ENCODE measurements around the gene SRGN. TPM values are rescaled to one million over a fixed set of nuclear protein-coding genes. Genes with fewer than 3 reads are reported as not detected.

The SRGN gene
- total RNA-seq, 2 donors from 2014 or later = 310 to 773 TPM

DNA sequence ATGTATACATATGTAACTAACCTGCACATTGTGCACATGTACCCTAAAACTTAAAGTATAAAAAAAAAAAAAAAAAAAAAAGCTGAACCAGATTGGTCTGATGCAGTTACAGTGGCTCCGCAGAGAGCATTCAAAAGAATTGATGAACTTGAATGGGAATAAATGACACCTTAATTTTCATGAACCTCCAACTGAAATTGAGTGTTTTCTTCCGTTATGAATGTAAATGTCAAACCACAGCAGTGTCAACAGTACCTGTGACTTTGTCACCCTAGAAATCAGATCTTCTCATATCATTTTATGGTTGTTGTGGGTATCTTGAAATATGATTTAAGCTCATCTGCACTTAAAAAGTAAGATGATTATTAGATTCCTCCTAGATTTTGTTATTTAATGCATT is 32.7 kb upstream of the SRGN start:
- Mint-ChIP-seq H3K9me3 (no peaks in the 10 kb centered on the region), H3K36me3 (ENCODE audit: low read depth) (no peaks in the 10 kb centered on the region), H3K27me3 (no peaks in the 10 kb centered on the region), H3K27ac (peak overlapping the region; percentile 93), H3K4me1 (peaks cover 27% of the 10 kb centered on the region), H3K4me3 (peak overlapping the region; percentile 62)
- ATAC-seq (replicated peaks) = peak; percentile 76

DNA sequence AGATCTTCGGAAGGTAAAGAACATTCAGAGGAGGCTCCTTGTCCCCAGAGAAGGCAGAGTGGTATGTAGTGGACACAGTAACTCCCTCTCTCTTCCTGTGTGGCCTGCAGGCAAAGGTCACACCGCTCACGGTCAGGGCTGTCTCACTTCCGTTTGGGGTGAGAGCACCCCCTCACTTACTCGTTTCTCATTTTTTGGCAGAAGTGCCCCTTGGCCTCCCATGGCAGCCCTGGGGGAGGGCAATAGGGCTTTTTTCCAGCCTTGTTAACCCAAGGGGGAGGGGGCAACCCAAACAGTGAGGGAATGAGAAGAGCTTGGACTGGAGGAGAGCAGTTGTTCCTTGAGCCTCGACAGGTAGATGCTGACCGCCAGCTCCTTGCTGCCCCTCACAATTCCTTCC is 31.8 kb upstream of the SRGN start:
- H3K4me3 Mint-ChIP-seq = peak overlapping the region; percentile 62
- H3K9me3 Mint-ChIP-seq = no peaks in the 10 kb centered on the region
- peak; percentile 67 for ATAC-seq (replicated peaks)
- no peaks in the 10 kb centered on the region for H3K36me3 Mint-ChIP-seq (ENCODE audit: low read depth)
- H3K4me1 Mint-ChIP-seq = peaks cover 27% of the 10 kb centered on the region
- H3K27me3 Mint-ChIP-seq = no peaks in the 10 kb centered on the region
- peak overlapping the region; percentile 93 for H3K27ac Mint-ChIP-seq

DNA sequence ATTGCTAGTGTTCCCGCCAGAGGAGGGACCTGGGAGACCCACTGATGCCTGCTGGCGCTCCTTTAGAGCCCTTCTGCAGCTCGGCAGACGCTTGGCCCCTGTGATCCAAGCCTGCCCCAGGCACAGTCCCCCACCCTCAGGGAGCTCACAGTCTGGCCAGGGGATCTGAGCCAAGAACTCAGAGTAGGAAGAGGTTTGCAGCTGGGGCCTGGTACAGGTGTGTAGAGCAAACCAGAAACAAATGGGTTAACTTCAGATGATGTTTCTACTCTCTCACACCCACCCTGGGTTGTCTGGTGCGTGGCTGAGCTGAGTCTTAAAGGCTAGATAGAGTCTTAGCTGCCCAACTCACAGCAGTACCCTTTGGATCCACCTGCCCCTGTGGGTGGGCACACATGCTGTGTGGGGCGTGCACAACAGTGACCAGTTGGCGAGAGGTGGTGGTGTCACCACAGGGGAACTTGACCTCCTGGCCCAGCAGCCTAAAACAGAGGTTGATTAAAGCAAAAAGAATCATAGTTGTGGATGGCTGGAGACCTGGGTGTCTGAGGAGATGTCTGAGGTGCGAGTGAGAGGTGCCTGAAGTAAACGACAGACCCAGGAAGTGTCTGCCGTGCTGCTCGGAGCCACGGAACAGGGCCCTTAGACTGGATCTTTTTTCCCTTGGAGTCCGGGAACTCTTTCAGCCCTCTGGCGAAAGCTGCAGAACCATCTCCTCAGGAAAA is 31.2 kb upstream of the SRGN start:
- no peak for ATAC-seq (replicated peaks)
- peak overlapping the region; percentile 62 for H3K4me3 Mint-ChIP-seq
- peaks cover 27% of the 10 kb centered on the region for H3K4me1 Mint-ChIP-seq
- H3K27me3 Mint-ChIP-seq = no peaks in the 10 kb centered on the region
- H3K27ac Mint-ChIP-seq = peak overlapping the region; percentile 93
- no peaks in the 10 kb centered on the region for H3K36me3 Mint-ChIP-seq (ENCODE audit: low read depth)
- no peaks in the 10 kb centered on the region for H3K9me3 Mint-ChIP-seq

DNA sequence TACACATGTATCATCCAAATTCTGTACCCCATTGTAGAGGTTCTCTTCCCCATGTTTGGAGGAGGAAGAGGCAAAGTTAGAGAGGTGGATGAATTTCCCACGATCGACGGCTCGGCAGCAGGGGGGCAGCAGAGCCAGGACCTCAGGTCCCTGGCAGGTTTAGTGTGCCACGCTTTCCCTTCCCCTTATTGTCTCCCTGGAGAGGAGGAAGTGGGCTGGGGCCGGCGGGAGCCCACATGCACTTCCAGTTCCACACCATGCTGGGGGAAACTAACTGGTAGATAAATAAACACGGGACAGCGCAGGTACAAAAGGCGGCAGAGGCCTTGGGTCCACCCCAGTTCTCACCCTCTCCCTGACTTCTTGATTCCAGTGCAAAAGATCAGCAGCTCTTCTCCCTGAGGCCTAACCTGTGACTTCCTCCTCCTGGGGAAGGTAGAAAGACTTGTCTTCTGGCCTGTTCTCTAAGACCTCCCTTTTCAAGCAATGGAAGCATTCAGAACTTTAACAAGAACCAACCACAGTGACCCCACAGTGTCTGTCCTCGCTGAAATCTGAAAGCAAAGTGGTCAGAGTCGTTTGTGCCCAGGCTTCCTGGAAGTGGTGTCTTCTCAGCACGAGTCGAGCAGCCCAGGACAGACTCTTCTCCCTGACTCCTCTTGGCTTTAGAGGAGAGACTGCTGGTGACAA is 30.5 kb upstream of the SRGN start:
- no peaks in the 10 kb centered on the region for H3K27me3 Mint-ChIP-seq
- H3K27ac Mint-ChIP-seq = peak overlapping the region; percentile 93
- H3K36me3 Mint-ChIP-seq (ENCODE audit: low read depth) = no peaks in the 10 kb centered on the region
- peaks cover 29% of the 10 kb centered on the region for H3K4me1 Mint-ChIP-seq
- peak overlapping the region; percentile 62 for H3K4me3 Mint-ChIP-seq
- peak; percentile 17 for ATAC-seq (replicated peaks)
- H3K9me3 Mint-ChIP-seq = no peaks in the 10 kb centered on the region

DNA sequence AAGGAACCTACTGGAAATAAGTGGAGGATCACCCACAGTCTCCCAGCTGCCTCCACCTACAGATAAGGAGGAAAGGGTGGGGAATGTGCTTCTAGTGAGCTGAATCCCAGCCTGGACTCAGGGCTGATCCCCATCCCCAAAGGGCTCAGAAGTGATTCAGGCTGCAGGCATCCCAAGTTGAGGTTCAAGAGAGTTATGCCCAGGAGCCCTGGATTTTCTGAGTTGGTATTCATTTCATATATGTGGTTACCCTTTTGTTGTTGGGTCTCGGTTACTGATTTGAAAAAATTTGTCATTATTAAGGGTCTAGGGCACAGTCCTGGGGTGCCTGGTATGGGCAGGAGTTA is 30.0 kb upstream of the SRGN start:
- no peaks in the 10 kb centered on the region for H3K36me3 Mint-ChIP-seq (ENCODE audit: low read depth)
- H3K27me3 Mint-ChIP-seq = no peaks in the 10 kb centered on the region
- H3K27ac Mint-ChIP-seq = peak overlapping the region; percentile 93
- H3K4me3 Mint-ChIP-seq = peak overlapping the region; percentile 62
- H3K9me3 Mint-ChIP-seq = no peaks in the 10 kb centered on the region
- H3K4me1 Mint-ChIP-seq = peaks cover 26% of the 10 kb centered on the region
- no peak for ATAC-seq (replicated peaks)

DNA sequence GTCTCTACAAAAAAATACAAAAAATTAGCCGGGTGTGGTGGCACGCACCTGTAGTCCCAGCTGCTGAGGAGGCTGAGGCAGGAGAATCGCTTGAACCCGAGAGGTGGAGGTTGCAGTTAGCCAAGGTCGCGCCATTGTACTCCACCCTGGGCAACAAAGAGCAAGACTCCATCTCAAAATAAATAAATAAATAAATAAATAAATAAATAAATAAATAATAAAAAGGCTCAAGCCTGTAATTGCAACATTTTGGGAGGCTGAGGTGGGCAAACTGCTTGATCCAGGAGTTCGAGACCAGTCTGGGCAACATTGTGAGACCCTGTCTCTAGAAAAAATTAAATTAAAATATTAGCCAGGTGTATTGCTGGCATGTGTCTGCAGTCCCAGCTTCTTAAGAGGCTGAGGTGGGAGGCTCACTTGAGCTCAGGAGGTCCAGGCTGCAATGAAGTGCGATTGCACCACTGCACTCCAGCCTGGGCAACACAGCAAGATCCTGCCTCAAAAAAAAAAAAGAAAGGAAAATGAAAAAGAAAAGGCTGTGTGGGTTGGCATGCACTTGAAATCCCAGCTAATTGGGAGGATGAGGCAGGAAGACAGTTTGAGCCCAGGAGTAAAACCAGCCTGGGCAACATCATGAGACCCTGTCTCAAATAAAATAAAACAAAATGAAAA is 27.6 kb upstream of the SRGN start:
- H3K4me1 Mint-ChIP-seq = peaks cover 32% of the 10 kb centered on the region
- no peak for ATAC-seq (replicated peaks)
- no peak overlapping the region for H3K4me3 Mint-ChIP-seq
- no peak overlapping the region for H3K27ac Mint-ChIP-seq
- H3K27me3 Mint-ChIP-seq = no peaks in the 10 kb centered on the region
- H3K9me3 Mint-ChIP-seq = no peaks in the 10 kb centered on the region
- H3K36me3 Mint-ChIP-seq (ENCODE audit: low read depth) = peaks cover under 1% of the 10 kb centered on the region

DNA sequence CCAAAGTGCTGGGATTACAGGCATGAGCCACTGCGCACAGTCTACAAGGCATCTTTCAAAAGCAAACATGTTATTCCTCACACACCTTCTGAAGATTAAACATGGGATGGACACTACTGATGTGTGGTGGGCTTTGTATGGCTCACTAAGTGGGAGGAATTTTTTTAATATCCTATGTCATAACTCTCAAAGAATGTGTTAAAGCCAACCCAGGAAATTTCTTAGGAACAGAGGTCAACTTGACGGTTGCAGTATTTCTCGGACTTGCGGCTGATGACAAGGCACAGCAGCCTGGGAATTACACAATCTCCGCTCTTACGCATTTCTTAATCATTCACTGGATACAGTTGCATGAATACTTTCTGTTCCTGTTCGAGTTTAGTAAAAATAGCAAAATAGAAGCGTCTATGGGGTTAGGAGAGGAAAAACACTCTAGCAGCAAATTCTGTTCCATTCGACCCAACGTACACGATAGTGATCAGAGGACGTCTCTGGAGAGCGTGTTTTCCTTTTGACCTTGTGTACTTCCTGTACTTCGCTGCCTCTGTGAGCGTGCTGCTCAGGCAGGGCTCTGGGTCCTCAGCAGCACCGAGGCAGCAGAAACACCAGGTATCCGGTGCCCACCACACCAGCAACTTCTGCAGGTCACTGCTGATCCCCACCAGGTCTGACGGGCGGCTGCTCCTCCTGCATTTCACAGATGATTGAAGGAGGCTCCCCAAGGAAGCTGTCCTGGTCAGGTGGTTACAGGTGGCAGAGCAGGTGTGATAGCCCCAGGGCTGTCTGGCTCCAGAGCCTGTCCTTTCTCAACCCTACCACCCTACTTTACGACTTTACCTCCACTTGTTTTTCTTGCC is 26.4 kb upstream of the SRGN start:
- ATAC-seq (replicated peaks) = peak; percentile 21

DNA sequence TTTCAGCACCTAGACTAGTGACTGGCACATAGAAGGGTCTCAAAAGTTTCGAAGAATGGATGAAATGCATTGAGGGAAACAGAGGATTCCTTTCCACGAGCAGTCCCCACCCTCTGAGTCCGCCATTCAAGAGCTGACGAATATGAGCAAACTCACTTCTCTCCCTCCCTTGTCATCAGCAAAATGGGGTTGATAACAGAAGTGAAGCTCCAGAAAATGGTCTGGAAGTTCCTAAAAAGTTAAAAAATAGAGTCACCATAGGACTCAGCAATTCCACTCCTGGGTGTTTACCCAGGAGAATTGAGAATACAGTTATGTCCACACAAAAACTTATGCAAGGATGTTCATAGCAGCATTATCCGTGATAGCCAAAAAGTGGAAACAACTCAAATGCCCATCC is 25.0 kb upstream of the SRGN start:
- ATAC-seq (replicated peaks) = no peak
- H3K27me3 Mint-ChIP-seq = no peaks in the 10 kb centered on the region
- H3K27ac Mint-ChIP-seq = no peak overlapping the region
- H3K9me3 Mint-ChIP-seq = no peaks in the 10 kb centered on the region
- peaks cover 35% of the 10 kb centered on the region for H3K4me1 Mint-ChIP-seq
- H3K4me3 Mint-ChIP-seq = no peak overlapping the region
- H3K36me3 Mint-ChIP-seq (ENCODE audit: low read depth) = peaks cover 6% of the 10 kb centered on the region

More for the DNA sequence above, 26.4 kb upstream of the SRGN start:
- peaks cover 6% of the 10 kb centered on the region for H3K36me3 Mint-ChIP-seq (ENCODE audit: low read depth)
- peaks cover 42% of the 10 kb centered on the region for H3K4me1 Mint-ChIP-seq
- H3K27me3 Mint-ChIP-seq = no peaks in the 10 kb centered on the region
- peak overlapping the region; percentile 89 for H3K27ac Mint-ChIP-seq
- peak overlapping the region; percentile 83 for H3K4me3 Mint-ChIP-seq
- no peaks in the 10 kb centered on the region for H3K9me3 Mint-ChIP-seq

DNA sequence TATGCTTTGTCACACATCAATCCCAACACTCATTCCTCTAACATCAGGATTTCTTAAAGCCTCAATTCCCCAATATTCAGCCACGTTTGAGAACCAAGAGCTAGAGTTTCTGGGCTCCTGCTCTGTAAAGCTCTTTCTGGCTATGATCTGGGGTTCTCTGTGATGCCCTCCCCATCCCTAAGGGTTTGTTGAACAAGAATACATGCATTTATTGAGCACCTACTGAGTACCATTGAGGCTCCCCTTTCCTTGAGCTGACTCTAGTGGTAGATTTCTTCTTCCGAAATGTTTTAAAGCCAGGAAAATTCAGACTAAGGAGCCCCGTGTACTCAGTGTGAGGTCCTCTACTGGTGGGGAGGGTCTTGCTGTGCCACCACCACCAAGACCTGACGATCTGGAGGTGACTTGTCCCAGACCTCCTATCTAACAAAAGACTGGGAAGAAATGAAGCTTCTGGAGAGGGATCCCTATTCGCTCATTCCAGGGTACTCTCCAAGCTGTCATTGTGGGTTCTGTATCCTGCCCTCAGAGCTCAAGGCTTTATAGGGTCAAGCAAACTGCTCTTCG is 23.1 kb upstream of the SRGN start:
- no peak for ATAC-seq (replicated peaks)
- Mint-ChIP-seq H3K27ac (peak overlapping the region; percentile 97), H3K27me3 (no peaks in the 10 kb centered on the region), H3K9me3 (no peaks in the 10 kb centered on the region), H3K36me3 (ENCODE audit: low read depth) (peaks cover 6% of the 10 kb centered on the region), H3K4me3 (peak overlapping the region; percentile 74), H3K4me1 (peaks cover 30% of the 10 kb centered on the region)

DNA sequence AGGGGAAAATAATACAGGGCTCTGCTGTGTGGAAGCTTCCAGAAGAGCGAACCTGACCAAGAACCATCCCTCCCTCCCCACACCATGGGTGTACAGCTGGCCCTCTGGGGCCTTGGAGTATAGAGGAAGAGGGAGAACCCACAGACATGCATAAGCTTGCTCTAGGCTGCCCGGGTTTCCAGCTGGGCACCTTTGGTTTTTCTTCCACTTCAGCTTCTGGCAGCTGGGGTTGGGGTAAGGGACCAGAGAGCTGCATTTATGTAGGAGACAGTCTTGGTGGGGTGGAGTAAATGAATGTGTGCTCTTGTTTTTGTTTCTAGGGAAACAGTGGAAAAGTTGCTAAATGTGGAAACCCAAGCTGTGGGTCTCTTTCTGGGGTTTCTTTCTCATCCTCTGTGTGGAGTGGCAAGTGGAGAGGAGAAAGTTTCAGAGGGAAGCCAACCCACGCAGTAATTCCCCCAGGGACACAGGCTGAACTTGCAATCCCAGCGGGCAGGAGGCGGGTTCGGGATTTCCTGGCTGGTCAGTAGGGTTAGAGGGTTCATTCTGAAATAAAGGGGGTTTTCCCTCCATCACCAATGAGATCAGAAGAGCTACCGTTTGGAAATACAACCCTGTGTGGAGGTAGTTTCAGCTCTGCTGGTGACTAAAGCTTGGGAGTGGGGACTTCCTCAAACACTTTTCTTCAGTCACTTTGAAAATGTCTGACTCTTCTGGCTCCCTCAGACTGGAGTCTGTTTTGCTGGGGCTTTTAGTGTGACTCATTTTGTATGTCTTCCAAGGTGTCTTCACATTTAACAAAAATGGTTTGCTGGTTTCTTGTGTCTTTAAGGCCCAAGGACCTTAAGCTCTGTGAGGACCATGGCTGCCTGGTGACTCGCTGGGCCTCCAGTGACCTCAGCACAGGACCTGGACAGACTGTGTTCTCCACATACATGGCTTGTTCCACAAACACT is 22.2 kb upstream of the SRGN start:
- Mint-ChIP-seq H3K4me3 (peak overlapping the region; percentile 74), H3K27me3 (no peaks in the 10 kb centered on the region), H3K27ac (peak overlapping the region; percentile 97), H3K36me3 (ENCODE audit: low read depth) (peaks cover 6% of the 10 kb centered on the region), H3K4me1 (peaks cover 30% of the 10 kb centered on the region), H3K9me3 (no peaks in the 10 kb centered on the region)
- ATAC-seq (replicated peaks) = peak; percentile 92

DNA sequence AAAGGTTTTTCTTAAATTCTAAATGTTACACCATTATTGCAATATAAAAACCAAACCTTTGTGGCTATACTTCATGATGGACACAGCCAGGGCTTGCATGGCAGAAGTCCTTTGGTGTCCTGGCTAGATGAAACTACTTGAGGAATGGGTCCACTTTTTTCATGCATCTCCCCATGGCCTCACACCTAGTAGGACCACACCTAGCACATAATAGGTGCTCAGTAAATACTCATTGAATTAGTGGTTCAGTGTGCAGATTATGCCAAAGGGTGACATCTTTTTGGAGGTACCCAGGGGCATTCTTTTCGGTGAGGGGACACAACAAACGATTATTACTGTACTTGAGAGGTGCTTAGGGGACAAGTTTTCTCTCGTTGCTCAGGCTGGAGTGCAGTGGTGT is 20.7 kb upstream of the SRGN start:
- Mint-ChIP-seq H3K4me1 (peaks cover 17% of the 10 kb centered on the region), H3K4me3 (no peak overlapping the region), H3K27me3 (no peaks in the 10 kb centered on the region), H3K27ac (no peak overlapping the region), H3K36me3 (ENCODE audit: low read depth) (peaks cover 6% of the 10 kb centered on the region), H3K9me3 (no peaks in the 10 kb centered on the region)
- no peak for ATAC-seq (replicated peaks)

DNA sequence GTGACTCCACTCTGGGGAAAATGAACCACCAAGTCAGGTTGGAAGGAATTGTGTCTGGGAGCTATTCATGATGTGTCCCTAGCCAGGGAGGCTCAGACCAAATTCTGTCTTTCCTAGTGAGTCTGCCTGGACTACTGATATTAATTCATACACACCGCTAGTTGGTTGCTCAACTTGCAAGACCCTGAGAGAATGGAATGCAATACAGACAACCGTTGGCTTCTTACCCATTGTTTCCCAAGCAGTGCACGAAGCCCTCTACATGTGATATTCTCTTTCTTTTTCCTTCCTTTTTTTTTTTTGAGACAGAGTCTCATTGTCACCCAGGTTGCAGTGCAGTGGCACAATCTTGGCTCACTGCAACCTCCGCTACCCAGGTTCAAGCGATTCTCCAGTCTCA is 19.4 kb upstream of the SRGN start:
- Mint-ChIP-seq H3K27ac (no peak overlapping the region), H3K4me3 (no peak overlapping the region), H3K9me3 (no peaks in the 10 kb centered on the region), H3K27me3 (no peaks in the 10 kb centered on the region), H3K4me1 (peaks cover 17% of the 10 kb centered on the region), H3K36me3 (ENCODE audit: low read depth) (peaks cover 6% of the 10 kb centered on the region)
- no peak for ATAC-seq (replicated peaks)
